HG03039 (cell line): Measurements from ENCODE around the gene SREBF1.

Experiments used
- ATAC-seq: cut with Tn5 transposase; IDR thresholded peaks from one replicate; pipeline ENCODE4 v1.9.1; 2021; ENCODE audit warnings: mild to moderate bottlenecking, moderate library complexity; ENCODE audit not compliant: unreplicated experiment

SREBF1 gene

DNA sequence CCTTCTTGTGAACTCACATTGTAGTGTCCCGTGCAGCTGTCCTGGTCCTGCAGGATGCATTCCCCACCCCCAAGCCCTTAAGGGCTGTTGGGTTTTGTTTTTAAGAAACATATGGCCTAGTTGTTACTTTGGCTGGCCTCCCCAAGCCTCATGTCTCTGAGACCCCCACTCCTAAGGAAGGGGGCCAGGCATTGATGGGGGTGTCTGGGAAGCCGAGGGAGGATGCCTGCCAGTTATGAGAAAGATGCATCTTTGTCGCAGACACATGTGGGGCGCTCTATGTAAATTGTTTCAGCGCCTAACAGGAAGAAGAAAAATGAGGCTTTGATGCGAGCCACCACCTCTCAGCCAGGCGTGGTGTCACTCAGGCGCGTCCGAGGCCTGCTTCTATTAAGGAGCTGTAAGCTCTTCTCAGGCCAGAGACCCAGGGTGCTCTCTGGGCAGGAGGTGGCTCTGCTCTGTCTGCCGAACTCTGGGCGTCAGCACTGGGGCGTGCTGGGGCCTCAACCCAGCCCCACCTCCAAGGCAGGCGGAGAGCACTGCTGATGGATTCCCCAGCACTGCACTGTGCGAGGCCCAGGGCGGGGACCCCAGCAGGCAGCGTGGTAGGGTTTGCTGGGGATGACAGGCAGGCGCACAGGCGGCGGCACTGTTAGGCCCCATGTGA lies 70.6 kb downstream of the SREBF1 start:
- ATAC-seq = no peak

GRCh38 chr17:17765359-17766076 lies 71.3 kb downstream of the SREBF1 start:
- ATAC-seq = no peak

- no peak for ATAC-seq
These were observed 73.1 kb downstream of the SREBF1 start for GRCh38 chr17:17763734-17764133.

DNA sequence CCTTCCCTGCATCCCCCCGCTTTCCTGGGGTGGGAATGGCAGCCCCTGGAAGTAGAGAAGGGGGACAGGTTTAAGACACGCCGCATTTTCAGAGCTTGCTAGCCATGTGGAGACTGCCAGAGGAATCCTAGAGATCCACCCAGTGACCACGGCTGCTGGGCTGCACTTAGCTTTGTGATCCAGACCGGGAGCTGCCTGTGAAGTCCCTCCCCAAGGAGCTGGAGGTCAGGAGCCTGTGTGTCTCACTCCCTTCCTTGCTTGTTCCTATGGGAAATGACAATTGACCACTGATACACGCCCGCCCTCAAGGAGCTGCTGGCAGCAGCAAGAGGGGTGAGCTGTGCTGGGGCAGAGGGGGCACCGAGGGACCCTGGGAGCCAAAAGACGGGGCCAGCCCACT lies 73.7 kb downstream of the SREBF1 start:
- ATAC-seq = no peak

DNA sequence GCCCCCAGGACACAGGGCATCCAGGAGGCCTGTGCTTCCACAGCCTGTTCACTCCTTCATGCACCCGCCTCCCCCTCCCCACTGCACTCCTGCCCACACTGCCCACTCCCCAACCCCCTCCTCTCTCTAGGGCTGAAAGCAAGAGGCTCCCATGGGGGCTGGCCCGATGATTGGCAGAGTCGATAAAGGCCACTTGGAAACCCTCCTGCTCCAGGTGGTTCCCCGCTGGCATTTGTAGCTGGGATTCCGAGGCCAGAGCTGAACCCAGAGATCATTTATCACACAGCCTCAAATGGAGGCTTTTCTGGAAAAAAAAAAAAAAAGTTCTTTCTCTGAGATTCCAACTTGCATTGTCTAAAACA lies 74.1 kb downstream of the SREBF1 start:
- no peak for ATAC-seq
